MCF 10A (cell line): Measurements from ENCODE around the gene COL6A3. TPM values are rescaled to one million over a fixed set of nuclear protein-coding genes. Genes with fewer than 3 reads are reported as not detected.
"Not testable (repeated sequence)": the region's sequence is repeated elsewhere in the genome, so short reads cannot be mapped to it uniquely, and the experiment has no call there.

ENCODE experiments used
- BruUV-seq: library from RNA; stranded (reverse); fragments of 400-500 nt; replicated peaks from 2 replicates; lab custom pipeline; 2021; lab: Mats Ljungman, UMichigan
- CTCF ChIA-PET: fragments of 300-600 bp; sonication (Branson Sonifier 250); formaldehyde crosslinking; extraction: SDS; loops from one replicate; lab custom pipeline; 2021; ENCODE audit warnings: antibody characterized with exemption, inconsistent platforms; lab: Yijun Ruan, JAX
- POLR2A ChIA-PET: fragments of 300-600, 350-650 bp; sonication (Branson Sonifier 250); formaldehyde crosslinking; extraction: SDS; loops from one replicate; lab custom pipeline; 2020; ENCODE audit warnings: antibody characterized with exemption, inconsistent platforms; lab: Yijun Ruan, JAX
- DNase-seq: peaks from one replicate; pipeline ENCODE4 v3.0.0-alpha.2; 2018; ENCODE audit not compliant: unreplicated experiment
- H3K27ac Mint-ChIP-seq: one replicate; pipeline ENCODE4 v1.8.0; 2022; ENCODE audit warnings: mild to moderate bottlenecking, low read depth, mixed read lengths; ENCODE audit not compliant: unreplicated experiment
- H3K27me3 Mint-ChIP-seq: one replicate; pipeline ENCODE4 v1.8.0; 2022; ENCODE audit warnings: mixed read lengths; ENCODE audit not compliant: insufficient read depth, unreplicated experiment
- H3K36me3 Mint-ChIP-seq: one replicate; pipeline ENCODE4 v1.8.0; 2022; ENCODE audit warnings: mild to moderate bottlenecking, moderate library complexity, mixed read lengths; ENCODE audit not compliant: insufficient read depth, unreplicated experiment
- H3K4me1 Mint-ChIP-seq: one replicate; pipeline ENCODE4 v1.8.0; 2022; ENCODE audit warnings: mixed read lengths; ENCODE audit not compliant: insufficient read depth, unreplicated experiment
- H3K4me3 Mint-ChIP-seq: one replicate; pipeline ENCODE4 v1.8.0; 2022; ENCODE audit warnings: mild to moderate bottlenecking, moderate library complexity, mixed read lengths; ENCODE audit not compliant: unreplicated experiment
- H3K9me3 Mint-ChIP-seq: one replicate; pipeline ENCODE4 v1.8.0; 2022; ENCODE audit warnings: mixed read lengths; ENCODE audit not compliant: unreplicated experiment
- intact Hi-C: fragments of 100-400 bp; cut with micrococcal nuclease; formaldehyde crosslinking; loops from 2 replicates; pipeline ENCODE4 v1.14.1; 2022
- total RNA-seq: library from RNA; stranded (reverse); gene quantifications from 2 replicates; pipeline ENCODE4 v1.2.3, GENCODE V29; 2022
- TF ChIP-seq, protein P1 (sequence below): fragments of 200-600 bp; IDR thresholded peaks from one replicate; pipeline ENCODE4 v1.8.0; 2022; ENCODE audit warnings: antibody characterized with exemption, mild to moderate bottlenecking; ENCODE audit not compliant: unreplicated experiment

The COL6A3 gene
- total RNA-seq, 1 experiment from 2014 or later: 0.19 TPM

- Mint-ChIP-seq H3K36me3 (no peaks in the 10 kb centered on the region), H3K4me3 (peak overlapping the region; percentile 17), H3K27ac (peak overlapping the region; percentile 74), H3K4me1 (peaks cover 18% of the 10 kb centered on the region), H3K9me3 (no peaks in the 10 kb centered on the region), H3K27me3 (peaks cover 9% of the 10 kb centered on the region)
- DNase-seq: peak; percentile 97
- CTCF ChIA-PET: interaction anchor here (0.6 to 0.7 kb wide), 3 partner anchors 48 to 573 kb away, joined by 3 read pairs; no protein-coding TSS in a partner anchor
- intact Hi-C loops: no loop called here
- no TSS peak for BruUV-seq
- TF ChIP-seq, protein P1, sequence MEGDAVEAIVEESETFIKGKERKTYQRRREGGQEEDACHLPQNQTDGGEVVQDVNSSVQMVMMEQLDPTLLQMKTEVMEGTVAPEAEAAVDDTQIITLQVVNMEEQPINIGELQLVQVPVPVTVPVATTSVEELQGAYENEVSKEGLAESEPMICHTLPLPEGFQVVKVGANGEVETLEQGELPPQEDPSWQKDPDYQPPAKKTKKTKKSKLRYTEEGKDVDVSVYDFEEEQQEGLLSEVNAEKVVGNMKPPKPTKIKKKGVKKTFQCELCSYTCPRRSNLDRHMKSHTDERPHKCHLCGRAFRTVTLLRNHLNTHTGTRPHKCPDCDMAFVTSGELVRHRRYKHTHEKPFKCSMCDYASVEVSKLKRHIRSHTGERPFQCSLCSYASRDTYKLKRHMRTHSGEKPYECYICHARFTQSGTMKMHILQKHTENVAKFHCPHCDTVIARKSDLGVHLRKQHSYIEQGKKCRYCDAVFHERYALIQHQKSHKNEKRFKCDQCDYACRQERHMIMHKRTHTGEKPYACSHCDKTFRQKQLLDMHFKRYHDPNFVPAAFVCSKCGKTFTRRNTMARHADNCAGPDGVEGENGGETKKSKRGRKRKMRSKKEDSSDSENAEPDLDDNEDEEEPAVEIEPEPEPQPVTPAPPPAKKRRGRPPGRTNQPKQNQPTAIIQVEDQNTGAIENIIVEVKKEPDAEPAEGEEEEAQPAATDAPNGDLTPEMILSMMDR: peak; percentile 16
- POLR2A ChIA-PET: interaction anchor here (1.2 kb wide), 1 partner anchor 56 kb away, joined by 3 read pairs; no protein-coding TSS in a partner anchor
These were observed 59.1 kb downstream of the COL6A3 start for GRCh38 chr2:237354892-237355291.

DNA sequence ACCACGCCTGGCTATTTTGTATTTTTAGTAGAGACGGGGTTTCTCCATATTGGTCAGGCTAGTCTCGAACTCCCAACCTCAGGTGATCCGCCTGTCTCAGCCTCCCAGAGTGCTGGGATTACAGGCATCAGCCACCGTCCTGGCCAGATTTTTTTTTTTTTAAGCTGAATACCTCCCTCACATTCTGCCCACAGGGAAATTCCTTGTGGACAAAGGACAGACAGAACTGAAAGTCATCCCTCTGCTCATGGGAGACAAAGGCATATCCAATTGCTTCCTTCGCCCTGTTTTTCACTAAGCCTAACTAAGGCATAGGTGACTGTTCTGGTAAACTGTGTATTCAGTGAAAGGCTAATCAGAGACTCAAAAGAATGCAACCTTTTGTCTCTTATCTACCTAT is 59.8 kb downstream of the COL6A3 start:
- ChIA-PET CTCF (interaction anchor here (0.6 to 0.7 kb wide), 2 partner anchors 62 to 572 kb away, joined by 3 read pairs; no protein-coding TSS in a partner anchor), POLR2A (interaction anchor here (0.6 to 1.3 kb wide), 3 partner anchors 54 to 108 kb away, joined by 3 read pairs; no protein-coding TSS in a partner anchor)
- BruUV-seq, H3K4me3 Mint-ChIP-seq, intact Hi-C loops, DNase-seq, H3K9me3 Mint-ChIP-seq, H3K27ac Mint-ChIP-seq, H3K36me3 Mint-ChIP-seq: not testable (repeated sequence)
- Mint-ChIP-seq H3K27me3 (peaks cover 11% of the 10 kb centered on the region), H3K4me1 (peaks cover 18% of the 10 kb centered on the region)

- TF ChIP-seq, protein P1: no peak
These were observed 60.7 kb downstream of the COL6A3 start for GRCh38 chr2:237353215-237353614.

DNA sequence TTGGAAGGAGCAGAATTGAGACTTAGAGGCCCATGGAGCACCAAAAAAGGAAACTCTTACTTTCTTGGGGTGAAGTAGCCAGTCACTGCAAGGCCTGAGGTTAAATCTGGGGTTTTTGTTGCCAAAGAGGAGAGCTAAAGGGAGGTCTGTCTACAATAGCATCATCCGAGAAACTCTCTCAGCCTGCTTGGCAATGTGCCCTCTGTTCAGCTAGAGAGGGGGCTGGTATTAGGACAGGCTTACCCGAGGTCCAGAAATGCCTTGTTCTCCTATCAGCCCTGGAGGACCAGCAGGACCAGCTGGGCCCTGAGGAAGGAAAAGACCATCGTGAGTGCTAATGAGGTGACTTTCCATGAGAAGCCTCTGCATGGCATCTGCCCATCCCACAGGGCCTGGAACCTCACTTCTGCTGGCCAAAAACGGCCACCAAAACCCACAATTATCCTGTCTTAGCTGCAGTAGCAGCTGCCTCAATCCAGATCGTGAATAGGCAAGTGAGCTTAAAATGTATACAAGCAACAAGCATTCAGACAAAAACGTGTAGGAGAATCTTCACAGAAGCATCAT is 61.6 kb downstream of the COL6A3 start:
- no peaks in the 10 kb centered on the region for H3K9me3 Mint-ChIP-seq
- no peak for DNase-seq
- H3K4me1 Mint-ChIP-seq: peaks cover 18% of the 10 kb centered on the region
- BruUV-seq: no TSS peak
- CTCF ChIA-PET: interaction anchor here (0.7 to 1.2 kb wide), 4 partner anchors 10 to 112 kb away, joined by 3 to 4 read pairs (median 4); no protein-coding TSS in a partner anchor
- H3K27ac Mint-ChIP-seq: no peak overlapping the region
- TF ChIP-seq, protein P1: no peak
- intact Hi-C loops: no loop called here
- no peak overlapping the region for H3K4me3 Mint-ChIP-seq
- peaks cover 11% of the 10 kb centered on the region for H3K27me3 Mint-ChIP-seq
- no peaks in the 10 kb centered on the region for H3K36me3 Mint-ChIP-seq
- POLR2A ChIA-PET: no interaction called here

More at GRCh38 chr2:237353215-237353614, 60.7 kb downstream of the COL6A3 start:
- CTCF ChIA-PET: interaction anchor here (0.6 to 1.2 kb wide), 3 partner anchors 11 to 219 kb away, joined by 3 to 4 read pairs (median 4); no protein-coding TSS in a partner anchor
- H3K4me1 Mint-ChIP-seq: peaks cover 18% of the 10 kb centered on the region
- intact Hi-C loops: no loop called here
- peak; percentile 26 for DNase-seq
- no peak overlapping the region for H3K4me3 Mint-ChIP-seq
- H3K27me3 Mint-ChIP-seq: peaks cover 11% of the 10 kb centered on the region
- no peaks in the 10 kb centered on the region for H3K36me3 Mint-ChIP-seq
- POLR2A ChIA-PET: interaction anchor here (1.3 kb wide), 1 partner anchor 53 kb away, joined by 3 read pairs; no protein-coding TSS in a partner anchor
- H3K27ac Mint-ChIP-seq: no peak overlapping the region
- H3K9me3 Mint-ChIP-seq: no peaks in the 10 kb centered on the region
- BruUV-seq: no TSS peak
